ENCODE results near the gene SPEF2. TPM values are rescaled to one million over a fixed set of nuclear protein-coding genes. Genes with fewer than 3 reads are reported as not detected.

Gene SPEF2
- polyA plus RNA-seq, 2 of the 4 experiments (the other 2 are of a cell fraction), result 2.2 to 8.7 TPM

DNA sequence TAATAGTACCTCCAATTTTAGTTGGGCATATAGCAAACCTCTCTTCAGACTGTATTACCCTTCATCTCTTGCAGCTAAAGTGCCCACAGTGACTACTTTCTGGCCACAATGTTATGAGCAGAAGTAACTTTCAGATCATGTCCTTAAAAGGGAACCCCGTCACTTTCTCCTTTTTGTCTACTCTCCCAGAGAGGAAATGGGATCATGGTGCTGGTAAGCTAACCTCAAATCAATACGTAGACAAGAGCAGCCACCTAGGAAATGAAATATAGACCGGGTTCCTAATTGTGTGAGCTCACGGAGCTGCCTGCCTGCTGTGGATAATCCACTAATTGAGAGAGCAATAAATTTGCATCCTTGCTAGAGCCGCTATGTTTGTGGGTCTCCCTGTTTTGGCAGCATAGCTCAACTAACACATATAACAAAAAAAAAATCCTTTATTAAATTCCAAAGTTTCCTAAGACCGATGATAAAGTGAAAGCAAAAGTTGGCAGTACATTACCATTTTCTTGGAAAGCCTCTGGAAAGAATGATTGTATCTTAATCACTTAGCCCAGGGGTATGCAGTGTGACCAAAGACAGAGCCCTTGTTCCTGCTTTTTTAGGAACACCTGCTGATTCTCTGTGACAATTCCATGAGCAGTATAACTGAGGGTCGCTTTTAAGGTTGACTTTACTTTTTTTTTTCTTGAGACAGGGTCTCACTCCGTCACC lies 233.5 kb downstream of the SPEF2 start (continued):
- TF ChIP-seq ELK1 (IDR thresholded peaks at IDR 0.05; ENCODE audit: low read depth, low read length) (no peak), MAFK (IDR thresholded peaks at IDR 0.05; ENCODE audit: partially characterized antibody) (no peak), HMGXB4 (CRISPR knock-in tag; IDR thresholded peaks at IDR 0.05; ENCODE audit: borderline replicate concordance) (no peak)

DNA sequence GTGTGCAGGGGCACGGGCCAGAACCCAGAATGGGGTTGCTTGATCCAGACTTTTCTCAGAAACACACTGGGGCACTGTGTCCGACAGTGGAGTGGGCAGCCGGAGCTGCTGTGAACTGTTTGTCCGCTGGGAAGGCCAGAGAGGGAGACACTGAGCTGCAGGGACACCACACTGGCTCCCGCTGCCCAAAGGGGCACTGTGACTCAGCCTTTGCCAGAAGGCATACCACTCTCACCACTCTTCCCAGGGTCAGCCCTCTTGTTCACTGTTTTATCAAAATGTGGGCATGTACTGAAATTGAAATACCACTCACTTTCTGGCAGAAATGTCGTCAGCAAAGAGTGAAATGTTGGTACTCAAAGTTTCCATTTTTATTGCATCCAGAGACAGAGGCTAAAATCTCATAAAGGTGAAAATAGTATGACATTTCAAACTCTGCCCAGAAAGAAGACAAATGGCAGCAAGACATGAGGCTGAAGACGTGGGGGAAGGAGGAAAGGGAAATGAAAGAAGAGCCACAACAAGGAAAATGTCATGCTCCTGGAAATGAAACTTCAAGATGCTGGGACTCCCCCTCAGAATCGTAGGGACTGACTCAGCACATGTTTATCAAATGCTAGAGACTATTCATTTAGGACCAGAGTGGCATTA lies 234.5 kb downstream of the SPEF2 start:
- no peak overlapping the region for H3K27ac ChIP-seq
- DNase-seq (ENCODE audit: low read depth in 1 of 2, low spot score in 1 of 2) (peak; percentile 10 to 21), FAIRE-seq (no peak), ATAC-seq (peak; percentile 93 to 94)
- TF ChIP-seq ZC3H11A (IDR thresholded peaks at IDR 0.05) (no peak), RAD21 (conservative IDR thresholded peaks at IDR 0.05 in 1 of 2, IDR thresholded peaks at IDR 0.05 in 1 of 2) (peak in 1 of 2 experiments; percentile 15; a peak in 1 of 5 replicates)
- WGBS (ENCODE audit: missing lambda C conversion rate), result 7% methylated on average over 7 of the region's 8 CpGs
- ChIA-PET POLR2A (no interaction called here), CTCF (interaction anchor here (0.5 to 2.2 kb wide), 4 partner anchors 8 to 85 kb away, joined by 3 to 8 read pairs (median 3); no protein-coding TSS in a partner anchor)
- H3K4me2 ChIP-seq, result peak overlapping the region; percentile 50; the same call in 2 of the 3 replicates
- H3K4me3 ChIP-seq, result no peak overlapping the region
- no peaks in the 10 kb centered on the region; the same call in 2 of the 3 replicates for H3K9me3 ChIP-seq
- H3K4me1 ChIP-seq, result peaks cover 7% of the 10 kb centered on the region; the same call in 1 of the 3 replicates

- TF ChIP-seq SMC3 (IDR thresholded peaks at IDR 0.05), result no peak
- TF ChIP-seq EHF (CRISPR knock-in tag; IDR thresholded peaks at IDR 0.05), result no peak
- no peak for TF ChIP-seq HEYL (CRISPR knock-in tag; IDR thresholded peaks at IDR 0.05)
- TF ChIP-seq, protein P1, sequence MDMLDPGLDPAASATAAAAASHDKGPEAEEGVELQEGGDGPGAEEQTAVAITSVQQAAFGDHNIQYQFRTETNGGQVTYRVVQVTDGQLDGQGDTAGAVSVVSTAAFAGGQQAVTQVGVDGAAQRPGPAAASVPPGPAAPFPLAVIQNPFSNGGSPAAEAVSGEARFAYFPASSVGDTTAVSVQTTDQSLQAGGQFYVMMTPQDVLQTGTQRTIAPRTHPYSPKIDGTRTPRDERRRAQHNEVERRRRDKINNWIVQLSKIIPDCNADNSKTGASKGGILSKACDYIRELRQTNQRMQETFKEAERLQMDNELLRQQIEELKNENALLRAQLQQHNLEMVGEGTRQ (IDR thresholded peaks at IDR 0.05), result no peak
- TF ChIP-seq HOXA7 (CRISPR knock-in tag; IDR thresholded peaks at IDR 0.05), result no peak
- no peak for TF ChIP-seq JUNB (IDR thresholded peaks at IDR 0.05)
- no peak for TF ChIP-seq KDM5A (IDR thresholded peaks at IDR 0.05)
- TF ChIP-seq RAD21 (conservative IDR thresholded peaks at IDR 0.05 in 1 of 2, IDR thresholded peaks at IDR 0.05 in 1 of 2), result no peak
- TF ChIP-seq POLR2A (IDR thresholded peaks at IDR 0.05; ENCODE audit: low read length), result no peak
- TF ChIP-seq EHMT2 (IDR thresholded peaks at IDR 0.05; ENCODE audit: low read depth), result no peak
- TF ChIP-seq, protein P2, sequence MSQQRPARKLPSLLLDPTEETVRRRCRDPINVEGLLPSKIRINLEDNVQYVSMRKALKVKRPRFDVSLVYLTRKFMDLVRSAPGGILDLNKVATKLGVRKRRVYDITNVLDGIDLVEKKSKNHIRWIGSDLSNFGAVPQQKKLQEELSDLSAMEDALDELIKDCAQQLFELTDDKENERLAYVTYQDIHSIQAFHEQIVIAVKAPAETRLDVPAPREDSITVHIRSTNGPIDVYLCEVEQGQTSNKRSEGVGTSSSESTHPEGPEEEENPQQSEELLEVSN (IDR thresholded peaks at IDR 0.05; ENCODE audit: borderline replicate concordance, low read depth), result no peak
- TF ChIP-seq NFE2L2 (conservative IDR thresholded peaks at IDR 0.05; ENCODE audit: low read length), result no peak
- no peak for TF ChIP-seq CHD2 (IDR thresholded peaks at IDR 0.05; ENCODE audit: low read length, partially characterized antibody)
- ChIA-PET POLR2A (no interaction called here), CTCF (interaction anchor here (0.6 to 2.2 kb wide), 3 partner anchors 14 to 84 kb away, joined by 3 to 8 read pairs (median 3); no protein-coding TSS in a partner anchor)
- no peak overlapping the region for H3K4me3 ChIP-seq
- H3K27ac ChIP-seq, result no peak overlapping the region
- DNase-seq (ENCODE audit: low read depth in 1 of 2, low spot score in 1 of 2) (no peak), FAIRE-seq (no peak), ATAC-seq (no peak)
- peaks cover 12% of the 10 kb centered on the region; the same call in 1 of the 3 replicates for H3K4me1 ChIP-seq
- H3K4me2 ChIP-seq, result peak overlapping the region; percentile 50; the same call in 1 of the 3 replicates
- H3K9me3 ChIP-seq, result no peaks in the 10 kb centered on the region
Measured at GRCh38 chr5:35852773-35853172, 235.1 kb downstream of the SPEF2 start.

Data from A549 (cell line).